GF-D8 (cell line): ENCODE measurements around the gene GPR101.
"Not testable (repeated sequence)": the region's sequence is repeated elsewhere in the genome, so short reads cannot be mapped to it uniquely, and the experiment has no call there.

Experiments used
- DNase-seq: peaks from one replicate; lab custom pipeline; 2025; lab: John Stamatoyannopoulos, UW

The GPR101 gene

GRCh38 chrX:137028699-137029098 is 5.1 kb downstream of the GPR101 start:
- no peak for DNase-seq

GRCh38 chrX:137025930-137026329 is 7.9 kb downstream of the GPR101 start:
- no peak for DNase-seq

GRCh38 chrX:137000236-137000635 is 33.6 kb downstream of the GPR101 start:
- DNase-seq = not testable (repeated sequence)

GRCh38 chrX:136999024-136999423 is 34.8 kb downstream of the GPR101 start:
- no peak for DNase-seq
